HepG2 (cell line): ENCODE data around the gene NHSL1. TPM values are rescaled to one million over a fixed set of nuclear protein-coding genes. Genes with fewer than 3 reads are reported as not detected.

Experiments used
- AGO1 ChIP-seq: fragments of 200-400 bp; formaldehyde crosslinking; IDR thresholded peaks from 2 replicates; pipeline ENCODE4 v1.6.1; 2017; ENCODE audit warnings: mild to moderate bottlenecking, low read depth, low read length, moderate library complexity; ENCODE audit not compliant: poor library complexity, severe bottlenecking
- ASH2L ChIP-seq: fragments of 300-600, 200-600 bp; sonication (generic); IDR thresholded peaks from 2 replicates; pipeline ENCODE4 v1.7.0; 2017; ENCODE audit warnings: low read depth, mild to moderate bottlenecking, moderate library complexity, mixed read lengths, low read length; ENCODE audit not compliant: insufficient read length
- CC2D1A ChIP-seq: sonication (generic); formaldehyde crosslinking; IDR thresholded peaks from 2 replicates; pipeline ENCODE4 v1.8.1; 2023; ENCODE audit warnings: mild to moderate bottlenecking, missing genetic modification reagents
- CHD4 ChIP-seq: fragments of 200-600 bp; sonication (generic); IDR thresholded peaks from 2 replicates; pipeline ENCODE4 v1.7.0; 2017; ENCODE audit warnings: mild to moderate bottlenecking, low read length, borderline replicate concordance
- EHMT2 ChIP-seq: fragments of 200-600 bp; sonication (generic); IDR thresholded peaks from 2 replicates; pipeline ENCODE4 v1.7.0; 2017; ENCODE audit warnings: antibody characterized with exemption, low read depth, low read length, borderline replicate concordance
- FOXA1 ChIP-seq, 2 experiments: fragments of 450-650 bp in 1 of 2; sonication (generic) in 1 of 2; formaldehyde crosslinking in 1 of 2; IDR thresholded peaks; 2 replicates each; pipeline versions ENCODE4 v1.4.0 to v1.6.1; 2016 to 2020; ENCODE audit warnings: missing genetic modification reagents in 1 of 2
- FOXO1 ChIP-seq: sonication (generic); formaldehyde crosslinking; IDR thresholded peaks from 2 replicates; pipeline ENCODE4 v1.4.0; 2020; ENCODE audit warnings: missing genetic modification reagents
- GMEB1 ChIP-seq: sonication (generic); formaldehyde crosslinking; IDR thresholded peaks from 2 replicates; pipeline ENCODE4 v1.5.1; 2020; ENCODE audit warnings: missing genetic modification reagents, mild to moderate bottlenecking, borderline replicate concordance
- GPN1 ChIP-seq: sonication (generic); formaldehyde crosslinking; IDR thresholded peaks from 2 replicates; pipeline ENCODE4 v1.5.1; 2020; ENCODE audit warnings: missing genetic modification reagents, borderline replicate concordance
- HOXA3 ChIP-seq: sonication (generic); formaldehyde crosslinking; IDR thresholded peaks from 2 replicates; pipeline ENCODE4 v1.5.0; 2020; ENCODE audit warnings: missing genetic modification reagents
- KLF13 ChIP-seq: sonication (generic); formaldehyde crosslinking; IDR thresholded peaks from 2 replicates; pipeline ENCODE4 v1.4.0; 2020; ENCODE audit warnings: mild to moderate bottlenecking, missing genetic modification reagents
- KMT2B ChIP-seq: IDR thresholded peaks from 2 replicates; pipeline ENCODE4 v1.6.1; 2016; ENCODE audit warnings: missing genetic modification reagents, missing compliant biosample characterization
- MAZ ChIP-seq, 2 experiments: sonication (generic) in 1 of 2; formaldehyde crosslinking in 1 of 2; IDR thresholded peaks; 2 replicates each; pipeline versions ENCODE4 v1.5.0 to v1.6.1; 2012 to 2020; ENCODE audit warnings: low read depth in 2 of 2, mild to moderate bottlenecking in 2 of 2, borderline replicate concordance in 1 of 2, improper control_type of control experiment in 1 of 2, low read length in 1 of 2, missing genetic modification reagents in 1 of 2, moderate library complexity in 1 of 2
- MED8 ChIP-seq: sonication (generic); formaldehyde crosslinking; IDR thresholded peaks from 2 replicates; pipeline ENCODE4 v1.8.1; 2023; ENCODE audit warnings: mild to moderate bottlenecking, missing genetic modification reagents; ENCODE audit not compliant: insufficient replicate concordance
- MNT ChIP-seq: fragments of 450-650 bp; IDR thresholded peaks from 2 replicates; pipeline ENCODE4 v1.6.1; 2016
- MZF1 ChIP-seq: sonication (generic); formaldehyde crosslinking; IDR thresholded peaks from 2 replicates; pipeline ENCODE4 v1.8.1; 2023; ENCODE audit warnings: mild to moderate bottlenecking, missing genetic modification reagents, borderline replicate concordance
- SNAI1 ChIP-seq: sonication (generic); formaldehyde crosslinking; IDR thresholded peaks from 2 replicates; pipeline ENCODE4 v1.5.0; 2020; ENCODE audit warnings: mild to moderate bottlenecking, missing genetic modification reagents, borderline replicate concordance
- SRSF4 ChIP-seq: fragments of 200-400 bp; formaldehyde crosslinking; IDR thresholded peaks from one replicate; pipeline ENCODE4 v1.6.1; 2018; ENCODE audit warnings: mild to moderate bottlenecking, low read depth, low read length, moderate library complexity; ENCODE audit not compliant: poor library complexity, severe bottlenecking
- TOPORS ChIP-seq: sonication (generic); formaldehyde crosslinking; IDR thresholded peaks from 2 replicates; pipeline ENCODE4 v1.8.0; 2023; ENCODE audit warnings: mild to moderate bottlenecking, missing genetic modification reagents
- U2AF2 ChIP-seq: fragments of 200-400 bp; formaldehyde crosslinking; IDR thresholded peaks from 2 replicates; pipeline ENCODE4 v1.6.1; 2017; ENCODE audit warnings: low read depth, mild to moderate bottlenecking, low read length
- ZFYVE20 ChIP-seq: sonication (generic); formaldehyde crosslinking; IDR thresholded peaks from 2 replicates; pipeline ENCODE4 v1.8.0; 2023; ENCODE audit warnings: low read depth, mild to moderate bottlenecking, moderate library complexity, missing genetic modification reagents, borderline replicate concordance
- ZNF230 ChIP-seq: sonication (generic); formaldehyde crosslinking; IDR thresholded peaks from 2 replicates; pipeline ENCODE4 v1.4.0; 2020; ENCODE audit warnings: mild to moderate bottlenecking, missing genetic modification reagents
- ZNF350 ChIP-seq: sonication (generic); formaldehyde crosslinking; IDR thresholded peaks from 2 replicates; pipeline ENCODE4 v1.4.0; 2020; ENCODE audit warnings: mild to moderate bottlenecking, low read depth, missing genetic modification reagents, borderline replicate concordance
- ZNF576 ChIP-seq: sonication (generic); formaldehyde crosslinking; IDR thresholded peaks from 2 replicates; pipeline ENCODE4 v1.4.0; 2020; ENCODE audit warnings: mild to moderate bottlenecking, missing genetic modification reagents
- ZNF781 ChIP-seq: sonication (generic); formaldehyde crosslinking; IDR thresholded peaks from 2 replicates; pipeline ENCODE4 v1.5.1; 2020; ENCODE audit warnings: borderline replicate concordance, mild to moderate bottlenecking, missing genetic modification reagents; ENCODE audit errors: not compliant biosample characterization
- ZNF850 ChIP-seq: sonication (generic); formaldehyde crosslinking; conservative IDR thresholded peaks from 2 replicates; pipeline ENCODE4 v1.9.0; 2021; ENCODE audit warnings: mild to moderate bottlenecking, missing genetic modification reagents
- polyA plus RNA-seq, 8 experiments: library from polyadenylated mRNA; depleted of rRNA in 3 of 8; stranded (reverse) in 7 of 8; unstranded in 1 of 8; fragments of >200 nt; fragmentation: Illumina TruSeq in 4 of 8; extraction: Trizol in 4 of 8; gene quantifications; 2 replicates each; pipeline versions ENCODE4 v1.2.1 to v1.2.3, GENCODE V29; 2011 to 2016; ENCODE audit warnings: low read depth in 4 of 8, missing spikeins in 1 of 8, mixed read lengths in 1 of 8; ENCODE audit not compliant: insufficient read depth in 1 of 8
- total RNA-seq, 5 experiments: library from RNA; depleted of rRNA; stranded (reverse); fragments of >200 nt; fragmentation: Illumina TruSeq; extraction: Trizol; gene quantifications; 2 replicates each; pipeline ENCODE4 v1.2.3, GENCODE V29; 2016; ENCODE audit warnings: low read depth in 1 of 5
- TF ChIP-seq, protein P1 (sequence below): sonication (generic); formaldehyde crosslinking; IDR thresholded peaks from 2 replicates; pipeline ENCODE4 v1.8.0; 2022; ENCODE audit warnings: mild to moderate bottlenecking, missing genetic modification reagents, moderate library complexity

The NHSL1 gene
- total and polyA plus RNA-seq, 2 of the 13 experiments (the other 11 are each of a cell fraction or from before 2014, with no cell fraction given), result 24.9 to 53.6 TPM

DNA sequence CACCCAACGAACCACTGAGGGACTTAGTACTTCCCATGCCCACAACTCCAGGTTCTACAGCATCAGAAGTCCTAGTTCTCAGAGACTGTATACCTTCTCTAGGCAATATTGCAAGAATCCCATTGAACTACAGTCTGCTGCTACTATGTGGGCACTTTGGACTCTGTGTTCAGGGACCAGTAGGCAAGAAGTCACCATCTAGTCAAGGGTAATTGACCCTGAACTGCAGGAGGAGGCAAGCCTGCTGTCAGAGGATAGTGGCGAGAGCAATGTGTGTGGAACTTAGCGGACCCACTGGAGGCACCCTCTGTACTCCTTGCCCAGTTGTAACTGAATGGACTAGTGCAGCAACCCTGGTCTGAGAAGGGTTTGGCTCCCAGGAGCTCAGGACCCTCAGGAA is 79.5 kb downstream of the NHSL1 start (continued):
- no peak for TF ChIP-seq MAZ (IDR thresholded peaks at IDR 0.05; ENCODE audit: borderline replicate concordance, low read depth, low read length)
- TF ChIP-seq MAZ (CRISPR knock-in tag; IDR thresholded peaks at IDR 0.05; ENCODE audit: low read depth), result peak; percentile 22; the same call in 1 of the 2 replicates
- TF ChIP-seq ZNF850 (CRISPR knock-in tag), result no peak
- TF ChIP-seq GPN1 (CRISPR knock-in tag), result no peak
- TF ChIP-seq CHD4, result no peak
- no peak for TF ChIP-seq EHMT2
- 0 out of 2 replicates have a peak, but pooled peaks have one; percentile 12 for TF ChIP-seq ZNF350 (CRISPR knock-in tag)
- no peak for TF ChIP-seq FOXA1 (IDR thresholded peaks at IDR 0.05)
- TF ChIP-seq FOXA1 (CRISPR knock-in tag; IDR thresholded peaks at IDR 0.05), result no peak
- TF ChIP-seq, protein P1, sequence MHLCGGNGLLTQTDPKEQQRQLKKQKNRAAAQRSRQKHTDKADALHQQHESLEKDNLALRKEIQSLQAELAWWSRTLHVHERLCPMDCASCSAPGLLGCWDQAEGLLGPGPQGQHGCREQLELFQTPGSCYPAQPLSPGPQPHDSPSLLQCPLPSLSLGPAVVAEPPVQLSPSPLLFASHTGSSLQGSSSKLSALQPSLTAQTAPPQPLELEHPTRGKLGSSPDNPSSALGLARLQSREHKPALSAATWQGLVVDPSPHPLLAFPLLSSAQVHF (CRISPR knock-in tag), result no peak
- no peak for TF ChIP-seq ZNF576 (CRISPR knock-in tag)
- no peak for TF ChIP-seq SNAI1 (CRISPR knock-in tag)
- TF ChIP-seq ASH2L, result no peak
- no peak for TF ChIP-seq ZNF230 (CRISPR knock-in tag)
- TF ChIP-seq GMEB1, result no peak
- TF ChIP-seq MZF1 (CRISPR knock-in tag), result no peak
- TF ChIP-seq ZFYVE20 (CRISPR knock-in tag), result no peak
- TF ChIP-seq ZNF781 (CRISPR knock-in tag), result peak; percentile 17
- TF ChIP-seq KLF13 (CRISPR knock-in tag), result no peak
- TF ChIP-seq TOPORS (CRISPR knock-in tag), result no peak
- TF ChIP-seq MED8 (CRISPR knock-in tag), result no peak
- no peak for TF ChIP-seq CC2D1A (CRISPR knock-in tag)
- no peak for TF ChIP-seq MNT
- no peak for TF ChIP-seq U2AF2
- no peak for TF ChIP-seq SRSF4
- TF ChIP-seq HOXA3, result 0 out of 2 replicates have a peak, but pooled peaks have one; percentile 25
- no peak for TF ChIP-seq FOXO1
- no peak for TF ChIP-seq KMT2B (CRISPR knock-in tag)
- no peak for TF ChIP-seq AGO1
